HepG2 (cell line): ENCODE results near the gene MAP2K7. TPM values are rescaled to one million over a fixed set of nuclear protein-coding genes. Genes with fewer than 3 reads are reported as not detected.

ENCODE experiments used
- ADNP ChIP-seq: sonication (generic); formaldehyde crosslinking; IDR thresholded peaks from 2 replicates; pipeline ENCODE4 v1.4.0; 2020; ENCODE audit warnings: missing genetic modification reagents
- CAMTA2 ChIP-seq: sonication (generic); formaldehyde crosslinking; IDR thresholded peaks from 2 replicates; pipeline ENCODE4 v1.4.0; 2020; ENCODE audit warnings: mild to moderate bottlenecking, missing genetic modification reagents, borderline replicate concordance
- HNRNPL ChIP-seq: fragments of 200-400 bp; formaldehyde crosslinking; IDR thresholded peaks from 2 replicates; pipeline ENCODE4 v1.6.1; 2017; ENCODE audit warnings: mild to moderate bottlenecking, low read depth, low read length
- MED8 ChIP-seq: sonication (generic); formaldehyde crosslinking; IDR thresholded peaks from 2 replicates; pipeline ENCODE4 v1.8.1; 2023; ENCODE audit warnings: mild to moderate bottlenecking, missing genetic modification reagents; ENCODE audit not compliant: insufficient replicate concordance
- MYNN ChIP-seq: sonication (generic); formaldehyde crosslinking; IDR thresholded peaks from 2 replicates; pipeline ENCODE4 v1.4.0; 2020; ENCODE audit warnings: mild to moderate bottlenecking, low read depth, missing genetic modification reagents
- NFRKB ChIP-seq: fragments of 450-650 bp; IDR thresholded peaks from 2 replicates; pipeline ENCODE4 v1.6.1; 2017
- RFX1 ChIP-seq: fragments of 450-650 bp; IDR thresholded peaks from 2 replicates; pipeline ENCODE4 v1.6.1; 2017
- SETDB1 ChIP-seq: sonication (generic); formaldehyde crosslinking; IDR thresholded peaks from 2 replicates; pipeline ENCODE4 v1.5.1; 2020; ENCODE audit warnings: missing genetic modification reagents, mild to moderate bottlenecking, borderline replicate concordance
- SP4 ChIP-seq: sonication (generic); formaldehyde crosslinking; IDR thresholded peaks from 2 replicates; pipeline ENCODE4 v1.8.1; 2023; ENCODE audit warnings: mild to moderate bottlenecking, missing genetic modification reagents
- ZBTB1 ChIP-seq: sonication (generic); formaldehyde crosslinking; IDR thresholded peaks from 2 replicates; pipeline ENCODE4 v1.4.0; 2020; ENCODE audit warnings: missing genetic modification reagents, borderline replicate concordance
- ZBTB20 ChIP-seq: sonication (generic); formaldehyde crosslinking; IDR thresholded peaks from 2 replicates; pipeline ENCODE4 v1.8.1; 2023; ENCODE audit warnings: missing genetic modification reagents, low read depth, mild to moderate bottlenecking, borderline replicate concordance
- ZC3H4 ChIP-seq: sonication (generic); formaldehyde crosslinking; IDR thresholded peaks from 2 replicates; pipeline ENCODE4 v1.4.0; 2020; ENCODE audit warnings: missing genetic modification reagents, borderline replicate concordance
- ZNF615 ChIP-seq: sonication (generic); formaldehyde crosslinking; IDR thresholded peaks from 2 replicates; pipeline ENCODE4 v1.5.0; 2020; ENCODE audit warnings: mild to moderate bottlenecking, missing genetic modification reagents, borderline replicate concordance
- ZNF616 ChIP-seq: sonication (generic); formaldehyde crosslinking; IDR thresholded peaks from 2 replicates; pipeline ENCODE4 v1.5.0; 2020; ENCODE audit warnings: low read depth, mild to moderate bottlenecking, missing genetic modification reagents
- ZNF772 ChIP-seq: sonication (generic); formaldehyde crosslinking; IDR thresholded peaks from 2 replicates; pipeline ENCODE4 v1.5.0; 2020; ENCODE audit warnings: mild to moderate bottlenecking, missing genetic modification reagents
- polyA plus RNA-seq, 8 experiments: library from polyadenylated mRNA; depleted of rRNA in 3 of 8; stranded (reverse) in 7 of 8; unstranded in 1 of 8; fragments of >200 nt; fragmentation: Illumina TruSeq in 4 of 8; extraction: Trizol in 4 of 8; gene quantifications; 2 replicates each; pipeline versions ENCODE4 v1.2.1 to v1.2.3, GENCODE V29; 2011 to 2016; ENCODE audit warnings: low read depth in 4 of 8, missing spikeins in 1 of 8, mixed read lengths in 1 of 8; ENCODE audit not compliant: insufficient read depth in 1 of 8
- total RNA-seq, 5 experiments: library from RNA; depleted of rRNA; stranded (reverse); fragments of >200 nt; fragmentation: Illumina TruSeq; extraction: Trizol; gene quantifications; 2 replicates each; pipeline ENCODE4 v1.2.3, GENCODE V29; 2016; ENCODE audit warnings: low read depth in 1 of 5
- TF ChIP-seq, protein P1 (sequence below): sonication (generic); formaldehyde crosslinking; IDR thresholded peaks from 2 replicates; pipeline ENCODE4 v1.4.0; 2020; ENCODE audit warnings: missing genetic modification reagents, mild to moderate bottlenecking, borderline replicate concordance
- TF ChIP-seq, protein P2 (sequence below): sonication (generic); formaldehyde crosslinking; IDR thresholded peaks from 2 replicates; pipeline ENCODE4 v1.4.0; 2020; ENCODE audit warnings: missing genetic modification reagents, borderline replicate concordance
- TF ChIP-seq, protein P3 (sequence below): sonication (generic); formaldehyde crosslinking; IDR thresholded peaks from 2 replicates; pipeline ENCODE4 v1.5.0; 2020; ENCODE audit warnings: missing genetic modification reagents, mild to moderate bottlenecking, borderline replicate concordance
- TF ChIP-seq, protein P4 (sequence below): sonication (generic); formaldehyde crosslinking; IDR thresholded peaks from 2 replicates; pipeline ENCODE4 v1.4.0; 2020; ENCODE audit warnings: mild to moderate bottlenecking, missing genetic modification reagents, borderline replicate concordance
- TF ChIP-seq, protein P5 (sequence below): sonication (generic); formaldehyde crosslinking; IDR thresholded peaks from 2 replicates; pipeline ENCODE4 v1.4.0; 2020; ENCODE audit warnings: missing genetic modification reagents; ENCODE audit errors: not compliant biosample characterization

Gene MAP2K7
- total and polyA plus RNA-seq, 2 of the 13 experiments (the other 11 are each of a cell fraction or from before 2014, with no cell fraction given) = 9.0 to 10.8 TPM

DNA sequence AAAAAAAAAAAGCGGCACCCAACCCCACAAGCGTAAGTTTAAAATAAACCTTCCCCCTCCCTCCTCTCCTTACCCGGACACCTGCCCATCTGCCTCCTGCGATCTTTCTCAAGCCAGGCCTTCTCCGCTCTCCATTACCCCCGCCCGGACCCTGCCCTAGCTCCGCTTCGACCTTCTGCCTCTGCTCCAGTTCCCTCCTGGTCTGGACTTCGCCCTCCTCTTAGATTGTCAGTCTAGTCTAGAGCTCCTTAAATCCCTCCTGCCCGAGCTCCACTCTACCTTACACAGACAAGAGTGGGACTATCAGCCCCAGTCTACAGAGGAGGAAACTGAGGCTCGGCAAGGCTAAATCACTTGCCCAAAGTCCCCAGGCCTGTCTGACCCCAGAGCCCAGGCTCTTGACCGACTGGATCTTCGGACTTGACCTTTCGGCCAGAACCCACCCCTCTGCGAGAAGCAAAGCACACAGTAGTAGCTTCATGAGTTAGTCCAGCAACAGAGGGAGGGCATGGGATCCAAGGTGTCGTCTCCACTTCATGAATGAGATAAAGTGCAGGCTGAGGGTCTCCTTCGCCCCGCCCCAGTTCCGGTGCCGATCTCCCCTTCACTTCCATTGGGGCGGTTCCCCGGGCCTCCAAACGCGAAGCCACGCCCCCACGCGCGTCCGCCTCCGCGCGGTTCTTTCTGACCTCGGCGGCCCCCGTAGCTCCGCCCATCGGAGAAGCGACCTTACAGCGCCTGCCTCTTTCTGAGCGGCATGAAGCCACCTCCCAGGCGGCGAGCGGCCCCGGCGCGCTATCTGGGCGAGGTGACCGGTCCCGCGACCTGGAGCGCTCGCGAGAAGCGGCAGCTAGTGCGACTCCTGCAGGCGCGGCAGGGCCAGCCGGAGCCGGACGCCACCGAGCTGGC, 16.2 kb downstream of the MAP2K7 start, which contains the start of gene SNAPC2 (continued):
- TF ChIP-seq, protein P1, sequence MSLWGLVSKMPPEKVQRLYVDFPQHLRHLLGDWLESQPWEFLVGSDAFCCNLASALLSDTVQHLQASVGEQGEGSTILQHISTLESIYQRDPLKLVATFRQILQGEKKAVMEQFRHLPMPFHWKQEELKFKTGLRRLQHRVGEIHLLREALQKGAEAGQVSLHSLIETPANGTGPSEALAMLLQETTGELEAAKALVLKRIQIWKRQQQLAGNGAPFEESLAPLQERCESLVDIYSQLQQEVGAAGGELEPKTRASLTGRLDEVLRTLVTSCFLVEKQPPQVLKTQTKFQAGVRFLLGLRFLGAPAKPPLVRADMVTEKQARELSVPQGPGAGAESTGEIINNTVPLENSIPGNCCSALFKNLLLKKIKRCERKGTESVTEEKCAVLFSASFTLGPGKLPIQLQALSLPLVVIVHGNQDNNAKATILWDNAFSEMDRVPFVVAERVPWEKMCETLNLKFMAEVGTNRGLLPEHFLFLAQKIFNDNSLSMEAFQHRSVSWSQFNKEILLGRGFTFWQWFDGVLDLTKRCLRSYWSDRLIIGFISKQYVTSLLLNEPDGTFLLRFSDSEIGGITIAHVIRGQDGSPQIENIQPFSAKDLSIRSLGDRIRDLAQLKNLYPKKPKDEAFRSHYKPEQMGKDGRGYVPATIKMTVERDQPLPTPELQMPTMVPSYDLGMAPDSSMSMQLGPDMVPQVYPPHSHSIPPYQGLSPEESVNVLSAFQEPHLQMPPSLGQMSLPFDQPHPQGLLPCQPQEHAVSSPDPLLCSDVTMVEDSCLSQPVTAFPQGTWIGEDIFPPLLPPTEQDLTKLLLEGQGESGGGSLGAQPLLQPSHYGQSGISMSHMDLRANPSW (CRISPR knock-in tag) = no peak
- TF ChIP-seq CAMTA2 = no peak
- TF ChIP-seq SETDB1 (CRISPR knock-in tag) = no peak
- no peak for TF ChIP-seq MED8 (CRISPR knock-in tag)
- TF ChIP-seq, protein P2, sequence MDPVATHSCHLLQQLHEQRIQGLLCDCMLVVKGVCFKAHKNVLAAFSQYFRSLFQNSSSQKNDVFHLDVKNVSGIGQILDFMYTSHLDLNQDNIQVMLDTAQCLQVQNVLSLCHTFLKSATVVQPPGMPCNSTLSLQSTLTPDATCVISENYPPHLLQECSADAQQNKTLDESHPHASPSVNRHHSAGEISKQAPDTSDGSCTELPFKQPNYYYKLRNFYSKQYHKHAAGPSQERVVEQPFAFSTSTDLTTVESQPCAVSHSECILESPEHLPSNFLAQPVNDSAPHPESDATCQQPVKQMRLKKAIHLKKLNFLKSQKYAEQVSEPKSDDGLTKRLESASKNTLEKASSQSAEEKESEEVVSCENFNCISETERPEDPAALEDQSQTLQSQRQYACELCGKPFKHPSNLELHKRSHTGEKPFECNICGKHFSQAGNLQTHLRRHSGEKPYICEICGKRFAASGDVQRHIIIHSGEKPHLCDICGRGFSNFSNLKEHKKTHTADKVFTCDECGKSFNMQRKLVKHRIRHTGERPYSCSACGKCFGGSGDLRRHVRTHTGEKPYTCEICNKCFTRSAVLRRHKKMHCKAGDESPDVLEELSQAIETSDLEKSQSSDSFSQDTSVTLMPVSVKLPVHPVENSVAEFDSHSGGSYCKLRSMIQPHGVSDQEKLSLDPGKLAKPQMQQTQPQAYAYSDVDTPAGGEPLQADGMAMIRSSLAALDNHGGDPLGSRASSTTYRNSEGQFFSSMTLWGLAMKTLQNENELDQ = no peak
- TF ChIP-seq ZC3H4 (CRISPR knock-in tag) = no peak
- peak; percentile 96 for TF ChIP-seq SP4
- TF ChIP-seq NFRKB = no peak
- TF ChIP-seq ZBTB20 (CRISPR knock-in tag) = no peak
- TF ChIP-seq ADNP (CRISPR knock-in tag) = no peak
- TF ChIP-seq ZNF772 (CRISPR knock-in tag) = peak; percentile 87; the same call in 1 of the 2 replicates
- no peak for TF ChIP-seq ZNF616
- no peak for TF ChIP-seq RFX1
- TF ChIP-seq ZNF615 (CRISPR knock-in tag) = no peak
- TF ChIP-seq ZBTB1 (CRISPR knock-in tag) = no peak
- TF ChIP-seq, protein P3, sequence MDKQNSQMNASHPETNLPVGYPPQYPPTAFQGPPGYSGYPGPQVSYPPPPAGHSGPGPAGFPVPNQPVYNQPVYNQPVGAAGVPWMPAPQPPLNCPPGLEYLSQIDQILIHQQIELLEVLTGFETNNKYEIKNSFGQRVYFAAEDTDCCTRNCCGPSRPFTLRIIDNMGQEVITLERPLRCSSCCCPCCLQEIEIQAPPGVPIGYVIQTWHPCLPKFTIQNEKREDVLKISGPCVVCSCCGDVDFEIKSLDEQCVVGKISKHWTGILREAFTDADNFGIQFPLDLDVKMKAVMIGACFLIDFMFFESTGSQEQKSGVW (CRISPR knock-in tag) = no peak
- TF ChIP-seq, protein P4, sequence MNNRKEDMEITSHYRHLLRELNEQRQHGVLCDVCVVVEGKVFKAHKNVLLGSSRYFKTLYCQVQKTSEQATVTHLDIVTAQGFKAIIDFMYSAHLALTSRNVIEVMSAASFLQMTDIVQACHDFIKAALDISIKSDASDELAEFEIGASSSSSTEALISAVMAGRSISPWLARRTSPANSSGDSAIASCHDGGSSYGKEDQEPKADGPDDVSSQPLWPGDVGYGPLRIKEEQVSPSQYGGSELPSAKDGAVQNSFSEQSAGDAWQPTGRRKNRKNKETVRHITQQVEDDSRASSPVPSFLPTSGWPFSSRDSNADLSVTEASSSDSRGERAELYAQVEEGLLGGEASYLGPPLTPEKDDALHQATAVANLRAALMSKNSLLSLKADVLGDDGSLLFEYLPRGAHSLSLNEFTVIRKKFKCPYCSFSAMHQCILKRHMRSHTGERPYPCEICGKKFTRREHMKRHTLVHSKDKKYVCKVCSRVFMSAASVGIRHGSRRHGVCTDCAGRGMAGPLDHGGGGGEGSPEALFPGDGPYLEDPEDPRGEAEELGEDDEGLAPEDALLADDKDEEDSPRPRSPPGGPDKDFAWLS (CRISPR knock-in tag) = no peak
- TF ChIP-seq, protein P5, sequence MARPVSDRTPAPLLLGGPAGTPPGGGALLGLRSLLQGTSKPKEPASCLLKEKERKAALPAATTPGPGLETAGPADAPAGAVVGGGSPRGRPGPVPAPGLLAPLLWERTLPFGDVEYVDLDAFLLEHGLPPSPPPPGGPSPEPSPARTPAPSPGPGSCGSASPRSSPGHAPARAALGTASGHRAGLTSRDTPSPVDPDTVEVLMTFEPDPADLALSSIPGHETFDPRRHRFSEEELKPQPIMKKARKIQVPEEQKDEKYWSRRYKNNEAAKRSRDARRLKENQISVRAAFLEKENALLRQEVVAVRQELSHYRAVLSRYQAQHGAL (CRISPR knock-in tag) = no peak
- no peak for TF ChIP-seq HNRNPL
- no peak for TF ChIP-seq MYNN (CRISPR knock-in tag)
